Measurements from ENCODE around the gene HNMT.

DNA sequence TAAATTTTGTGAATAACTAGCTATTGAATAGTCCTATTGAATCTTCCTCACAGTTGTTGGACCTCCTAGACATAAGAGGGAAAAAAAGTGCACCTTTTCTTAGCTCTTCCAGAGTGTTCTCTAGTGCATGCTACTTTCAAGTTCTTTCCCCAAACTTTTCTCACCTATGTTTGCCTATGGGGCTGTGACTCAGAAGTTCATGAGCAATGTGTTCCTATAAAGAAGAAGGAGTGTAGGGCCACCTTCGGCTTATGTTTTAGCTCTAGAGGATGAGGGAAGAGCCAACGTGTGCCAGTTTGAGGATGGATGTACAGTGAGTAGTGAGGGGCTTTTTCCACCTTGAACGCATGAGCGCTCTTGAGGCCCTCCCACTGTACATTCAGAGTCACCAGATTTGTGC is 27.0 kb upstream of the HNMT start:
- TF ChIP-seq, protein P1, sequence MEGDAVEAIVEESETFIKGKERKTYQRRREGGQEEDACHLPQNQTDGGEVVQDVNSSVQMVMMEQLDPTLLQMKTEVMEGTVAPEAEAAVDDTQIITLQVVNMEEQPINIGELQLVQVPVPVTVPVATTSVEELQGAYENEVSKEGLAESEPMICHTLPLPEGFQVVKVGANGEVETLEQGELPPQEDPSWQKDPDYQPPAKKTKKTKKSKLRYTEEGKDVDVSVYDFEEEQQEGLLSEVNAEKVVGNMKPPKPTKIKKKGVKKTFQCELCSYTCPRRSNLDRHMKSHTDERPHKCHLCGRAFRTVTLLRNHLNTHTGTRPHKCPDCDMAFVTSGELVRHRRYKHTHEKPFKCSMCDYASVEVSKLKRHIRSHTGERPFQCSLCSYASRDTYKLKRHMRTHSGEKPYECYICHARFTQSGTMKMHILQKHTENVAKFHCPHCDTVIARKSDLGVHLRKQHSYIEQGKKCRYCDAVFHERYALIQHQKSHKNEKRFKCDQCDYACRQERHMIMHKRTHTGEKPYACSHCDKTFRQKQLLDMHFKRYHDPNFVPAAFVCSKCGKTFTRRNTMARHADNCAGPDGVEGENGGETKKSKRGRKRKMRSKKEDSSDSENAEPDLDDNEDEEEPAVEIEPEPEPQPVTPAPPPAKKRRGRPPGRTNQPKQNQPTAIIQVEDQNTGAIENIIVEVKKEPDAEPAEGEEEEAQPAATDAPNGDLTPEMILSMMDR (IDR thresholded peaks at IDR 0.05) = no peak
- TF ChIP-seq EP300 (IDR thresholded peaks at IDR 0.05) (no peak), POLR2A (IDR thresholded peaks at IDR 0.05) (no peak), POLR2AphosphoS5 (IDR thresholded peaks at IDR 0.05) (no peak)
